Astrocyte of the hippocampus (primary cell): ENCODE data around the gene PRR12.

Source experiments
- DNase-seq: peaks from one replicate; pipeline ENCODE4 v3.0.0; 2011; ENCODE audit warnings: low read depth, low spot score

PRR12 gene

DNA sequence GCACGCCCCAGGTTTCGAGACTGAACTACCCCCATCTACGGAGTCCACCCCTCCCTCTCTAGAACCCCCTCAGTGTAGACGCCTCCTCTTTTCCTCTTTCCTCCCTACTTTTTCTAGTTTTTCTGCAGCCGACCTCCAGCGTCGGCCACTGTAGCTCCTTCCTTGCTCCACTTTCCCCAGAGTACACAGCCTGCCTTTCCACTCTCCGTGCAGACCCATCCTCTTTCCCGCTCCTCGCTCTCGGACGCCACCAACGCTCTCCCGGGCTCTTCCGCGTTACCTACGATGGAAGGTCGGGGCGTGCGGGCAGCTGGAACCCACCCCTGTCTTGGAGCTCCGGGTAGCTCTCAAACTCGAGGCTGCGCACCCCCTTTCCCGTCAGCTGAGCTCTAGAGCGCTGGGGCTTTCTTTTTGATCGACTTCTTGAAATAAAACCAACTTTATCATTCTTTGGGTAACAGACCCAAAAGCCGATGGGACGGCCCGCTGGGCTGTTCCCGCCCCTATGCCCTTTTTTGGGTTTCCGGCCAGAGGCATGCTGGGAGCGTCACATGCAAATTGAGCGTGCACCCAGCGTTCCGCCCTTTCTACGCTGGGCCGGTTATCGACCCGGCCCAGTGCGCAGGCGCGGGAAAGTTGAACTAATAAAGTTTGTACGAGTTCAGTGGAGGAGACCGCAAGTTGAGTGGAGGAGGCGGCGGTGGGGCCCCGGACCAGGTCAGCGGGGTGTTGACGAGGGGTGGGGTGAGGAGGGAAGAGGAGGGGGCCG lies 74.6 kb downstream of the PRR12 start, which contains the start of the genes BCL2L12 and IRF3:
Gene BCL2L12 (plus strand): TSS at position 583 of the 769 bp plus-strand sequence. CDS start 760 bp downstream, outside the sequence.
Gene IRF3 (minus strand): TSS at position 507 of the 769 bp plus-strand sequence. CDS start 1,019 bp downstream, outside the sequence.
- peak; percentile 99 for DNase-seq

DNA sequence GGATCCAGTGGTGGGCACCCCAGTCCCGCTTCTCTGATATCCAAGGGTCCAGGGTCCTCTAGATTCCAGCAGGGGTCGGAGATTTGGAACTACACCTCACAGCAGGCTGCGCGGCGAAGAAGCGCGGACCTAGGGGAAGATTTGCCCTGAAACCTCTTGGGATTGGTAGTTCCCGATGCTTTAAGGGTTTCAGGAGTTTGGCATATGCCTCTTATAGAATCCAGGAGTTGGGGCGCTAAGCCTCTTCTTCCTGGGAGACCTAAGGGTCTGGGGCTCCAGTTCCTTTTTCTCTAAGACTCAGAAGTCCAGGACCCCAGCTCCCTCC lies 75.1 kb downstream of the PRR12 start:
- DNase-seq, result no peak

DNA sequence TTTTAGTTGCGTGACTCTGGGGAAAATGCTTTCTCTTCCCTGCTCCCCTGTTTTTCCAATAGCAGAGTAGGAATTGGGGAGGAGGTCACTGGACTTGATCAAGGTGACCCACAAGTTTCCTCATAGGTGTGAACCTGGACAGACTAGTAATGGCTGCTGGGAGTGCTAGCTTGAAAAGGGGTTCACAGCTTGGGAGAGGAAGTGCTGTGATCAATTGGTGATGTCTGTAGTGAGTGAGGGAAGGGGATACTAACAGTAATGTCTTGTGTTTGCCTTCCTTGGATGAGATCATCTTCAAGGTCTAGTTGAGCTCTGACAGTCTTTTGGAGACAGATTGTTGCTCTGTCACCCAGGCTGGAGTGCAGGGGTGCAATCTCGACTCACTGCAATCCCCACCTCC lies 76.5 kb downstream of the PRR12 start:
- DNase-seq, result no peak

DNA sequence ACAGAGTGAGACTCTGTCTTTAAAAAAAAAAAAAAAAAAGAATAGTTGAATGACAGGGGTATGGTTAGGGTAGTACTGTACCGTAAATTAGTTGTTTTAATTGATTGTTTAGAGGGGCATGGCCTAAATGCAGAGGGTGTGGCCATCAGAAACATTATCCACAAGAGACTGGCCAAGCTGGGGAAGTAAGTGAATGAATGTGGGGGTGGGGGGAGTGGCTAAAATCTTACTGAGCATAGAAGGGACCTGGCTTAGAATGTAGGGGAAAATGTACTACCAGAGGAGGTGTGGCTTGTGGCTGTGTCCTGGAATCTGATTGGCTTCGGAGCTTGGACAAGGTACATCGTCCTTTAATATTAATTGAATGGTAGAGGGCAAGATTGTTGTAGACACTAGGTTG lies 78.5 kb downstream of the PRR12 start:
- DNase-seq, result no peak

DNA sequence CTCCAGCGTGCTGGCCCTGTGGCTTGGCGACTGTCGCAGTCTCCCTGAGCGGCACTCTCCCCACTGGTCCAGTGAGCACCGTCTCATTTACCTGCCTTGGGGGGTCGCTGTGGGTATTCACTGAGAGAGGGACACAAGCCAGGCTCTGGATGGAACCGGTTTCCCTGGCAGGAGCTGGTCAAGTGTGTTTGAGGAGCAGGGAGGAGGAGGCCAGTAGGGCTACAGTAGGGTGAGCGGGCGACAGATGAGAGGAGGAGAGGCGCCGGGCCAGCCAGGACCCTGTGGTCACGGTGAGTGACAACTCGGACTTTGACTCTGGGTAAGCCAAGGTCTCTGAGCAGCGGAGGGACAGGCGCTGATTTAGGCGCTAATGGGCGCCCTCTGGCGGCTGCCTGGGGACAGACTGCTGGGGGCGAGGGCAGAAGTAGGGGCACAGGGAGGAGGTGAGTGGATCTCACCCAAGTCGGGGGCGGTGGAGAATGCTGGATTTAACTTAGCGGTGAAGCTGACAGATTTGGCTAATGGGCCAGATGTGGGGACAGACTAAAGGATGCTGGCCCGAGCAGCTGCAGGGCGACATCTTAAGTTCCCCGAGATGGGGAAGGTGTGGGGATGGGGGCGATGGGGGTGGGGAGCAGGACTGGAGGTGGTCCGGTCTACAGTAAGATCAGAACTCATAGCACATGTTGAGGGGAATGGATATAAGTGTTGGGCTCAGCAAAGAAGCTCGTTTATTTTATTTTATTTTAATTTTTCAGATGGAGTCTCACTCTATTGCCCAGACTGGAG lies 81.3 kb downstream of the PRR12 start:
- DNase-seq, result peak; percentile 87
